Breast epithelium (tissue), 4 donors: Measurements from ENCODE around the gene LAMA4. TPM values are rescaled to one million over a fixed set of nuclear protein-coding genes. Genes with fewer than 3 reads are reported as not detected.

Experiments
- DNase-seq, 2 donors: peaks; one replicate each; pipeline ENCODE4 v3.0.0-alpha.2; 2019; ENCODE audit warnings: low spot score in 2 of 2
- H3K27ac ChIP-seq, 2 donors: fragments of 200-600 bp; sonication (generic) in 1 of 2; one replicate each; pipeline ENCODE4 v1.5.1; 2016 to 2019; ENCODE audit warnings: mild to moderate bottlenecking in 1 of 2
- H3K27me3 ChIP-seq, 2 donors: fragments of 200-600 bp; sonication (generic) in 1 of 2; one replicate each; pipeline versions ENCODE4 v1.5.1 to v1.6.0; 2017 to 2019; ENCODE audit warnings: control low read depth in 1 of 2, mild to moderate bottlenecking in 1 of 2
- H3K36me3 ChIP-seq: fragments of 200-600 bp; one replicate; pipeline ENCODE4 v1.5.1; 2019
- H3K4me1 ChIP-seq, 2 donors: fragments of 200-600 bp; sonication (generic); one replicate each; pipeline ENCODE4 v1.5.1; 2016 to 2019; ENCODE audit warnings: control low read depth in 1 of 2
- H3K4me3 ChIP-seq, 3 donors: fragments of 200-600 bp; sonication (generic); 1 replicate in 2 of 3; 2 replicates in 1 of 3; pipeline ENCODE4 v1.5.1; 2016 to 2019; ENCODE audit warnings: mild to moderate bottlenecking in 3 of 3, moderate library complexity in 2 of 3
- H3K9me3 ChIP-seq, 2 donors: fragments of 200-600 bp; sonication (generic) in 1 of 2; one replicate each; pipeline ENCODE4 v1.5.1; 2016 to 2019; ENCODE audit warnings: control low read depth in 1 of 2
- POLR2A ChIP-seq: fragments of 450-650 bp; IDR thresholded peaks from one replicate; pipeline ENCODE4 v1.6.1; 2016; ENCODE audit warnings: antibody characterized with exemption, mild to moderate bottlenecking, moderate library complexity
- POLR2AphosphoS5 ChIP-seq, 3 donors: sonication (generic); formaldehyde crosslinking; IDR thresholded peaks; one replicate each; pipeline ENCODE4 v1.6.1; 2017; ENCODE audit warnings: antibody characterized with exemption in 3 of 3
- intact Hi-C: fragments of 100-400 bp; cut with DNase I; formaldehyde crosslinking; loops from one replicate; pipeline ENCODE4 v1.15.1; 2023; ENCODE audit warnings: low total_unique reads
- total RNA-seq, 3 donors: library from RNA; depleted of rRNA; stranded (reverse); fragments of >200 nt; gene quantifications; one replicate each; pipeline ENCODE4 v1.1.0, GENCODE V29; 2016
- TF ChIP-seq, protein P1 (sequence below), 3 donors: fragments of 450-650 bp; IDR thresholded peaks; one replicate each; pipeline ENCODE4 v1.5.1; 2016 to 2017; ENCODE audit warnings: antibody characterized with exemption in 3 of 3, mild to moderate bottlenecking in 3 of 3, moderate library complexity in 3 of 3

LAMA4 gene
- total RNA-seq, 3 donors from 2014 or later, result 54.0 to 142 (median 129) TPM

DNA sequence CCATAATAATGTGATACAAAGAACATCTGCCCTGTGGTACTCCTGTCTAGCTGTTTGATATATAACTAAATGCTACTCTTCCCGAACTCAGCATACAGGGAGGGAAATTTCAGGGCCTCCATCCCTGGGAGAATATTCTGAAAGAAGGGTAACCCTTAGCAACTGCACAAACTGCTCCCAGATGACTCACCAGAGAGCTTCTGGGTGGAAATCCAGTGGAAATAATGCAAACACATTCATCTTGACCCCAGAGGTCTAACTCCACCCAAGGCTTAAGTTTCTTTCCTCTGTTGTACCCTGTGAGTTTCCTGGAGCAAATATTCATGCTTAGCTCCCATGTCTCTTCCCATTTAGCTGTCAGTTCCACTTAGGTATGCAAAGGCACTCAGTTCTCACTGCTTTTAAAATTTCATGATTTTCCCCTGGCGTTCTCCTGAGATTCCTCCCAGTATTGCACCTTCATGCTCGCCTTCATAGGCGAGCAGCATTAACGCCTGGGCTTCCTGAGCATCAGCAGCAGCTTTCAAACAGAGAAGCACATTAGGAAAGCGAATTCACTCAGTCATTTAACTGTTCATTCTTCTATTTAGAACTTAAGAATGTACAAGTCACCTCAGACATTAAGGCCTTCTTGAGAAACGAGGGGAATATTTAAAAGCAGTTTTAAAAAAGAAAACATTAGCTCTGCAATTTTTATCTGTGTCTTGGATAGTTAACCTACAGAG is 43.8 kb upstream of the LAMA4 start:
- Histone ChIP-seq H3K27me3 (no peaks in the 10 kb centered on the region), H3K4me1 (no peaks in the 10 kb centered on the region), H3K9me3 (no peaks in the 10 kb centered on the region), H3K36me3 (no peaks in the 10 kb centered on the region), H3K4me3 (no peak overlapping the region), H3K27ac (peak overlapping the region in 1 of 2 donors; percentile 76)
- no peak for TF ChIP-seq POLR2A
- TF ChIP-seq, protein P1, sequence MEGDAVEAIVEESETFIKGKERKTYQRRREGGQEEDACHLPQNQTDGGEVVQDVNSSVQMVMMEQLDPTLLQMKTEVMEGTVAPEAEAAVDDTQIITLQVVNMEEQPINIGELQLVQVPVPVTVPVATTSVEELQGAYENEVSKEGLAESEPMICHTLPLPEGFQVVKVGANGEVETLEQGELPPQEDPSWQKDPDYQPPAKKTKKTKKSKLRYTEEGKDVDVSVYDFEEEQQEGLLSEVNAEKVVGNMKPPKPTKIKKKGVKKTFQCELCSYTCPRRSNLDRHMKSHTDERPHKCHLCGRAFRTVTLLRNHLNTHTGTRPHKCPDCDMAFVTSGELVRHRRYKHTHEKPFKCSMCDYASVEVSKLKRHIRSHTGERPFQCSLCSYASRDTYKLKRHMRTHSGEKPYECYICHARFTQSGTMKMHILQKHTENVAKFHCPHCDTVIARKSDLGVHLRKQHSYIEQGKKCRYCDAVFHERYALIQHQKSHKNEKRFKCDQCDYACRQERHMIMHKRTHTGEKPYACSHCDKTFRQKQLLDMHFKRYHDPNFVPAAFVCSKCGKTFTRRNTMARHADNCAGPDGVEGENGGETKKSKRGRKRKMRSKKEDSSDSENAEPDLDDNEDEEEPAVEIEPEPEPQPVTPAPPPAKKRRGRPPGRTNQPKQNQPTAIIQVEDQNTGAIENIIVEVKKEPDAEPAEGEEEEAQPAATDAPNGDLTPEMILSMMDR (IDR thresholded peaks at IDR 0.05), result no peak
- no peak for TF ChIP-seq POLR2AphosphoS5 (IDR thresholded peaks at IDR 0.05)
- intact Hi-C loops, result no loop called here
- DNase-seq, result no peak

DNA sequence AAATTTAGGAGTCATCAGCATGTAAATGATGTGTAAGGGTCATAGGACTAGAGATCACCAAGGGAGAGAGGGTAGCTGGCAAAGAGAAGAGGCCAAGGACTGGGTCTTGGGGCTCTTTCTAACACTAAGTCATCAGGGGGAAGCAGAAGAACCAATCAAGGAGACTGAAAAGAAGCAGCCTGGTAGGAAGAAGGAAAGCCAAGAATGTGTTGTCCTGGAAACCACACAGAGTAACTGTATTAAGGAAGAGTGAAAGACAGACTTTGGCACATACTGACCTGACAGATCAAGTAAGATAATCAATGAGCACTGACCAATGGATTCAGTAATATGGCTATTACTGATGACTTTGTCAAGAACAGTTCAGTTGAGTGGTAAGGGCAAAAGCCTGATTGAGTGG is 42.3 kb upstream of the LAMA4 start:
- H3K27me3 ChIP-seq, result no peaks in the 10 kb centered on the region
- H3K4me1 ChIP-seq, result no peaks in the 10 kb centered on the region
- H3K9me3 ChIP-seq, result no peaks in the 10 kb centered on the region
- TF ChIP-seq POLR2AphosphoS5 (IDR thresholded peaks at IDR 0.05) (no peak), POLR2A (no peak)
- TF ChIP-seq, protein P1 (IDR thresholded peaks at IDR 0.05), result no peak
- no peaks in the 10 kb centered on the region for H3K36me3 ChIP-seq
- H3K27ac ChIP-seq, result no peak overlapping the region
- no peak overlapping the region for H3K4me3 ChIP-seq
- DNase-seq, result no peak
- intact Hi-C loops, result no loop called here

DNA sequence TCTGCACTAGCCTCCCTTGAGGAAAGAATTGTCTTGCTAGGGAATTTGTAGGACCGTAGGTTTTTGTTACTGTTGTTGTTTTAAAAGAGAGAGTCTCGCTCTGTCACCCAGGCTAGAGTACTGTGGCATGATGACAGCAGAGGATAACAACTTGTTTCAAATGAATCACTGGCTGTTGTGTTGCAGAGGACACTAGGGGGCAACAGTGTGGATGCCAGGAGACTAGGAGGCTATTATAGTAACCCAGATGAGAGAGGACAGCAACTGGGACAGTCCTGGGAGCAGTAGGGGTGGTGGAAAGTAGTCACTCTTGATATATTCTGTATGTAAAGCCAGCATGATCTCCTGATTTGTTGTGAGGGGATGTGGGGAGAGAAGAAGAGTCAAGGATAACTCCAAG is 41.8 kb upstream of the LAMA4 start:
- Histone ChIP-seq H3K27ac (no peak overlapping the region), H3K4me1 (no peaks in the 10 kb centered on the region), H3K27me3 (no peaks in the 10 kb centered on the region), H3K9me3 (no peaks in the 10 kb centered on the region), H3K4me3 (no peak overlapping the region), H3K36me3 (no peaks in the 10 kb centered on the region)
- DNase-seq, result no peak
- TF ChIP-seq POLR2A, result no peak
- TF ChIP-seq, protein P1 (IDR thresholded peaks at IDR 0.05), result no peak
- TF ChIP-seq POLR2AphosphoS5 (IDR thresholded peaks at IDR 0.05), result no peak
- intact Hi-C loops, result no loop called here

DNA sequence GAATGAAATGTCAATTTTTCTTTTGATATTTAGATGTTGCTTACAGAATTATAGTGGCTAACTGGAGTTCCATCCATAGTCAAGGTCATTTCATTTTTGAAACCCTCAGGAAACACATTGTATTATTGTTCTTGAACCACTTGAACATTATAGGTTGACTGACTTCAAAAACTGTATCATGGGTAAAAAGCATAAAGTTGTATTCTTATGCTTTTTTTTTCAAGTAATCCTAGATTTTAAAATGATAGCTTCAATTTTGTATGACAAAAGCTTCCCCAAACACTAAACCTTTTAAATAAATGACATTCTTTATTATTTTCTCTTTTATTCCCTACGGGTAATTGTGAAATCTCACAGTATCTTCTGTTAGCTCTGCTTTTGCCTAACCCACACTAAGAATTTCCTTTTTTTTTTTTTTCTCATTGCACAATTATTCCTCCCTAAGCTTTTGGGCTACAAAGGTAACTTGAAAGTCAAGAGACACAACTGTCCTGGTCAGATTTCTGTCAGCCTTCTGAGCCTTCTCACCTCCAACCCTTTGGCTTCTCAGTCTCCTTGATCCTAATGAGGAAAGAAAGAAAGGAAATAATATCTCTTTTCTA is 36.9 kb upstream of the LAMA4 start:
- DNase-seq, result no peak
- no peaks in the 10 kb centered on the region for H3K36me3 ChIP-seq
- no peaks in the 10 kb centered on the region for H3K27me3 ChIP-seq
- no peaks in the 10 kb centered on the region for H3K4me1 ChIP-seq
- no peak for TF ChIP-seq POLR2A
- no peak for TF ChIP-seq POLR2AphosphoS5 (IDR thresholded peaks at IDR 0.05)
- TF ChIP-seq, protein P1 (IDR thresholded peaks at IDR 0.05), result no peak
- intact Hi-C loops, result no loop called here
- H3K4me3 ChIP-seq, result no peak overlapping the region
- H3K27ac ChIP-seq, result no peak overlapping the region
- H3K9me3 ChIP-seq, result no peaks in the 10 kb centered on the region

DNA sequence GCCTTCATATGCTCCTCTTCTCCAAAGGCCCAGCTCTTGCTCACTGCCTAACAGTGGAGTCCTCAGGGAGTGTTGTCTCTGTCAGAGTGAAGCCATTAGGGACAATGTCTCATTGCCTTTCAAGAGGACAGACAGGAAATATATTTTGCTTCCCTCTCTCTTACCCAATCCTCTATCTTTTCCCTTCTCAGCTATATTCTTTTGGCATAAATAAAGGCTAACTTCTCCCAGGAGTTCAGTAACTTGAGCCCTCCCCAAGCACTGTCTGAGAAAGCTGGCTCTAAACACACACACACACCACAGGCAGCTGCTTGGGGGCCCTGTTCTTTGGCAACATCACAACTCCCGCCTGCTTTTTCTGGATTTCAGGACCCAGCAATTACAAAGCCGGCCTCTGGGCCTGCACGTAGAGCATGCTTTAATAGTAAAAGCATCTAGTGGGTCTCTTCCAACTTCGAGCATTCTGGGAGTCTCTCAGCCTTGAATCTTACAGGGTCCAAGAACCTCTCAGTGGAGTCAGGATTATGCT is 34.7 kb upstream of the LAMA4 start:
- Histone ChIP-seq H3K4me1 (no peaks in the 10 kb centered on the region), H3K27ac (peak overlapping the region; percentile 5 to 62)

More for the DNA sequence above, 34.7 kb upstream of the LAMA4 start:
- H3K4me3 ChIP-seq, result no peak overlapping the region
- TF ChIP-seq, protein P1 (IDR thresholded peaks at IDR 0.05), result no peak
- TF ChIP-seq POLR2AphosphoS5 (IDR thresholded peaks at IDR 0.05), result peak in 1 of 3 donors; percentile 48
- no peaks in the 10 kb centered on the region for H3K9me3 ChIP-seq
- DNase-seq, result peak in 1 of 2 donors; percentile 23
- H3K27me3 ChIP-seq, result no peaks in the 10 kb centered on the region
- H3K36me3 ChIP-seq, result no peaks in the 10 kb centered on the region
- intact Hi-C loops, result no loop called here
